Keratinocyte (primary cell): ENCODE data around the gene GRAMD2B. TPM values are rescaled to one million over a fixed set of nuclear protein-coding genes. Genes with fewer than 3 reads are reported as not detected.

ENCODE experiments used
- DNase-seq: peaks from one replicate; pipeline ENCODE4 v3.0.0-alpha.2; 2011; ENCODE audit warnings: low read depth, missing footprints, low spot score
- FAIRE-seq: peaks from 2 replicates; lab custom pipeline; 2011; peaks lifted over from hg19 to GRCh38; lab: Jason Lieb, UNC
- H2AFZ ChIP-seq: 2 replicates; pipeline ENCODE4 v1.6.0; 2012; ENCODE audit warnings: low read length, control low read depth, inconsistent platforms; ENCODE audit not compliant: control insufficient read depth
- H3K27ac ChIP-seq: 2 replicates; pipeline ENCODE4 v1.5.1; 2011; ENCODE audit warnings: low read length; ENCODE audit not compliant: control insufficient read depth, insufficient read depth
- H3K27me3 ChIP-seq: 3 replicates; pipeline ENCODE4 v1.6.0; 2011; ENCODE audit warnings: low read length; ENCODE audit not compliant: control insufficient read depth, insufficient read depth; ENCODE audit errors: extremely low read depth
- H3K36me3 ChIP-seq, 2 experiments: 2 replicates in 1 of 2; 3 replicates in 1 of 2; pipeline ENCODE4 v1.5.1; 2011; ENCODE audit warnings: low read length in 2 of 2, mild to moderate bottlenecking in 1 of 2; ENCODE audit not compliant: control insufficient read depth in 2 of 2, insufficient read depth in 2 of 2; ENCODE audit errors: extremely low read depth in 1 of 2
- H3K4me1 ChIP-seq: 3 replicates; pipeline ENCODE4 v1.5.1; 2011; ENCODE audit warnings: low read length; ENCODE audit not compliant: control insufficient read depth, insufficient read depth; ENCODE audit errors: extremely low read depth
- H3K4me2 ChIP-seq: 3 replicates; pipeline ENCODE4 v1.6.0; 2011; ENCODE audit warnings: low read depth, low read length; ENCODE audit not compliant: control insufficient read depth, insufficient read depth; ENCODE audit errors: extremely low read depth
- H3K4me3 ChIP-seq, 3 experiments: fragments of 200-600 bp in 1 of 3; sonication (generic) in 1 of 3; 2 replicates in 2 of 3; 3 replicates in 1 of 3; pipeline ENCODE4 v1.5.1; 2011 to 2016; ENCODE audit warnings: low read length in 3 of 3, mild to moderate bottlenecking in 3 of 3, control low read depth in 2 of 3, inconsistent platforms in 1 of 3, low read depth in 1 of 3, mixed read lengths in 1 of 3, mixed run types in 1 of 3, moderate library complexity in 1 of 3; ENCODE audit not compliant: control insufficient read depth in 2 of 3, insufficient read depth in 2 of 3; ENCODE audit errors: extremely low read depth in 1 of 3
- H3K79me2 ChIP-seq: 2 replicates; pipeline ENCODE4 v1.6.0; 2012; ENCODE audit warnings: low read length; ENCODE audit not compliant: control insufficient read depth, insufficient read depth
- H3K9ac ChIP-seq: 3 replicates; pipeline ENCODE4 v1.6.0; 2011; ENCODE audit warnings: low read length; ENCODE audit not compliant: control insufficient read depth, insufficient read depth; ENCODE audit errors: extremely low read depth
- H3K9me1 ChIP-seq: 3 replicates; pipeline ENCODE4 v1.6.0; 2011; ENCODE audit warnings: low read length; ENCODE audit not compliant: control insufficient read depth, insufficient read depth; ENCODE audit errors: extremely low read depth
- H3K9me3 ChIP-seq: 2 replicates; pipeline ENCODE4 v1.5.1; 2012; ENCODE audit warnings: low read depth, low read length; ENCODE audit not compliant: control insufficient read depth
- H4K20me1 ChIP-seq: 3 replicates; pipeline ENCODE4 v1.6.0; 2011; ENCODE audit warnings: low read length; ENCODE audit not compliant: control insufficient read depth, insufficient read depth; ENCODE audit errors: extremely low read depth
- EZH2 ChIP-seq: IDR thresholded peaks from one replicate; pipeline ENCODE4 v1.6.1; 2012; ENCODE audit warnings: inconsistent platforms, mild to moderate bottlenecking, low read length, moderate library complexity
- dilution Hi-C: fragments of 300-500 bp; cut with MboI; formaldehyde crosslinking; loops from one replicate; pipeline ENCODE4 v1.7.0; 2020; ENCODE audit warnings: low sequenced_read_pairs; ENCODE audit not compliant: extremely low pct_ligation_motif_present
- polyA plus RNA-seq, 5 experiments: library from polyadenylated mRNA; depleted of rRNA in 3 of 5; stranded (reverse) in 3 of 5; stranded (forward) in 1 of 5; unstranded in 1 of 5; fragments of >200 nt; gene quantifications; 1 replicate in 1 of 5; 2 replicates in 3 of 5; 3 replicates in 1 of 5; pipeline versions ENCODE4 v1.2.1 to v1.2.3, GENCODE V29; 2011 to 2012; ENCODE audit warnings: missing spikeins in 2 of 5, low read depth in 1 of 5, low replicate concordance in 1 of 5
- TF ChIP-seq, protein P1 (sequence below), 3 experiments: IDR thresholded peaks in 1 of 3; conservative IDR thresholded peaks in 1 of 3; optimal IDR thresholded peaks in 1 of 3; 2 replicates in 2 of 3; 3 replicates in 1 of 3; pipeline versions ENCODE3 to v1.5.1; 2011; ENCODE audit warnings: low read length in 3 of 3, mild to moderate bottlenecking in 3 of 3, moderate library complexity in 2 of 3, control low read depth in 1 of 3, inconsistent platforms in 1 of 3; ENCODE audit not compliant: insufficient read depth in 2 of 3; ENCODE audit errors: extremely low read depth in 1 of 3

The GRAMD2B gene
- polyA plus RNA-seq, 1 donor (not counting 4 experiments of a cell fraction or from before 2014, with no cell fraction given), result 45.9 TPM

DNA sequence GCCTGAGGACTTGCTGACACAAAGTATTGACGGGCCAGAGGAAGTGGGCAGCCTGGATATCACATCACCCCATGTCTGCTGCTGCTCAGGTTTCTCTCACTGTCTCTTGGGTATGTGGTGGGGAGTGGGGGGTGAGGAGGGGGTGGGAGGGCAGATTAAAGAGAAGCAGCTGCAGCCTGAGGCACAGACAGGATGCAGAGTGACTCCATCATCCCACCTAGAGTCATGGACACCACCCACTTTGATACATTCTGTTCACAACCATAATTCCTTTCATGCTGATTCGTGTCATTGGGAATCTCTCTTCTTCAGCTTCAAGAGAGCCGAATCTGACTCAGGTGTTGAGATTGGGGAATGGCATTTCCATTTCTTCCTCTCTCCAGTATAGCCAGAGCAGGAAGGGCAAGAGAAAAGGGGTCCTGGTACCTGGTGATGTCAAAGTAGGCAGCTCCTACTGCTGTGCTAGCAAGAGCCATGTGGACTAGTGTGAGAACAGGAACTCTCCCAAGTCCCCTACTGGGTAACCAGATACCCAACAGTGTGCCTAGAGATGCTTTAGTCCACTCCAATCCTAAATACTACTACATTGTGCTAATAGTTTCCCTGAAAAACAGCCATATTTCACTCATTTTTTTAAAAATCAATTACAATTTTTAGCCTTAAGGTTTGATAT lies 22.4 kb downstream of the GRAMD2B start:
- DNase-seq, result peak; percentile 85
- dilution Hi-C loops, result no loop called here
- Histone ChIP-seq H3K9me1 (no peaks in the 10 kb centered on the region), H3K36me3 (peaks cover 3 to 8% of the 10 kb centered on the region in 2 experiments), H3K27ac (peak overlapping the region; percentile 99), H3K79me2 (peaks cover 42% of the 10 kb centered on the region), H3K9ac (peak overlapping the region; percentile 84), H4K20me1 (no peaks in the 10 kb centered on the region), H3K4me1 (peaks cover 36% of the 10 kb centered on the region), H3K9me3 (no peaks in the 10 kb centered on the region), H3K4me2 (peak overlapping the region; percentile 58), H2AFZ (no peak overlapping the region), H3K4me3 (no peak overlapping the region), H3K27me3 (no peaks in the 10 kb centered on the region)
- TF ChIP-seq, protein P1, sequence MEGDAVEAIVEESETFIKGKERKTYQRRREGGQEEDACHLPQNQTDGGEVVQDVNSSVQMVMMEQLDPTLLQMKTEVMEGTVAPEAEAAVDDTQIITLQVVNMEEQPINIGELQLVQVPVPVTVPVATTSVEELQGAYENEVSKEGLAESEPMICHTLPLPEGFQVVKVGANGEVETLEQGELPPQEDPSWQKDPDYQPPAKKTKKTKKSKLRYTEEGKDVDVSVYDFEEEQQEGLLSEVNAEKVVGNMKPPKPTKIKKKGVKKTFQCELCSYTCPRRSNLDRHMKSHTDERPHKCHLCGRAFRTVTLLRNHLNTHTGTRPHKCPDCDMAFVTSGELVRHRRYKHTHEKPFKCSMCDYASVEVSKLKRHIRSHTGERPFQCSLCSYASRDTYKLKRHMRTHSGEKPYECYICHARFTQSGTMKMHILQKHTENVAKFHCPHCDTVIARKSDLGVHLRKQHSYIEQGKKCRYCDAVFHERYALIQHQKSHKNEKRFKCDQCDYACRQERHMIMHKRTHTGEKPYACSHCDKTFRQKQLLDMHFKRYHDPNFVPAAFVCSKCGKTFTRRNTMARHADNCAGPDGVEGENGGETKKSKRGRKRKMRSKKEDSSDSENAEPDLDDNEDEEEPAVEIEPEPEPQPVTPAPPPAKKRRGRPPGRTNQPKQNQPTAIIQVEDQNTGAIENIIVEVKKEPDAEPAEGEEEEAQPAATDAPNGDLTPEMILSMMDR (optimal IDR thresholded peaks at IDR 0.05 in 1 of 3, IDR thresholded peaks at IDR 0.05 in 1 of 3, conservative IDR thresholded peaks at IDR 0.05 in 1 of 3; ENCODE audit: extremely low read depth in 1 of 3, insufficient read depth in 2 of 3, low read length in 3 of 3), result no peak
- peak; percentile 92 for FAIRE-seq

DNA sequence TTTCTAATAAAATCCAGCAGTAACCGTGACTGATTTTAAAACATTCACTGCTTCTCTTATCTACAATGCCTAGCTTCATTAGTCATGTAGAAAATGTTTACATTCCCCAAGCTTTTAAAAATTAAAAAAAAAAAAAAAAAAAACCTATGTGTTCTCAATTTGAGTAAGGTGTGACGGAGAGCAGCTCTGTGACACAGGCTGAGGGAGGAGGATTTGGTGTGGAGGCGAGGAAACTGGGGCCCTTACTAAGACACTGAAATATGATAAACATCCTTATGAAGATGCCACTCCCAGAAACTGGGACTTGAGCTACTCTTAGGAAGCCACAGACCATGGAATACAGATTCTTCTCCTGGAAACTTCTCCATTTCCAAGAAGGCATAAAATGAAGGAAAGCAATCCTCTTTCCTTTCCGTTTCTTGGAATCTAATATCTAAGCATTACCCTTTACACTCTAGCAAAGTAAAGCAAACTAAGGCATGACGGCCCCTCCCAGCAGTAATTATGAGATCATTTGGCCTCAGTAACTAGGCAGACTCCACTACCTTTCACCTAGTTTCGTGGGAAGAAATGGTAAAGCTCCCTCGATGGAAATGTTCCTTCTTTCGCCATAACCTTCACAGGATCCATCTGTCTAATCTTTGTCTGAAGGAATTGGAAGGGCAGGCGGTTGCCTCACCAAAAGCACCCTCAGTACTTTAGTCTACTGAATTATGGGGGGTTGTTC lies 23.5 kb downstream of the GRAMD2B start:
- peak overlapping the region; percentile 84 for H3K9ac ChIP-seq
- H3K4me3 ChIP-seq, result peak overlapping the region in 2 of 3 experiments; percentile 31 to 39
- H2AFZ ChIP-seq, result no peak overlapping the region
- H4K20me1 ChIP-seq, result no peaks in the 10 kb centered on the region
- peaks cover 45% of the 10 kb centered on the region for H3K79me2 ChIP-seq
- DNase-seq (peak; percentile 77), FAIRE-seq (peak; percentile 82)
- H3K9me1 ChIP-seq, result no peaks in the 10 kb centered on the region
- H3K36me3 ChIP-seq, result peaks cover 5 to 7% of the 10 kb centered on the region in 2 experiments
- H3K27ac ChIP-seq, result peak overlapping the region; percentile 99
- dilution Hi-C loops, result no loop called here
- TF ChIP-seq, protein P1 (optimal IDR thresholded peaks at IDR 0.05 in 1 of 3, IDR thresholded peaks at IDR 0.05 in 1 of 3, conservative IDR thresholded peaks at IDR 0.05 in 1 of 3; ENCODE audit: extremely low read depth in 1 of 3, insufficient read depth in 2 of 3, low read length in 3 of 3), result no peak
- no peak for TF ChIP-seq EZH2
- H3K4me2 ChIP-seq, result peak overlapping the region; percentile 90
- no peaks in the 10 kb centered on the region for H3K27me3 ChIP-seq
- H3K9me3 ChIP-seq, result no peaks in the 10 kb centered on the region
- H3K4me1 ChIP-seq, result peaks cover 36% of the 10 kb centered on the region
